ENCODE measurements around the gene SPINK7. TPM values are rescaled to one million over a fixed set of nuclear protein-coding genes. Genes with fewer than 3 reads are reported as not detected.

The SPINK7 gene
- total RNA-seq, 1 experiment from 2014 or later, result not detected

GRCh38 chr5:148290271-148291195 is 21.7 kb upstream of the SPINK7 start:
- TF ChIP-seq CTCF (IDR thresholded peaks at IDR 0.05; ENCODE audit: unreplicated experiment), result peak; percentile 61
- no peak for DNase-seq
- no peaks in the 10 kb centered on the region for H3K9me3 Mint-ChIP-seq (ENCODE audit: low read depth, unreplicated experiment)
- no TSS peak for BruUV-seq (replicated peaks)
- H3K27ac Mint-ChIP-seq (ENCODE audit: unreplicated experiment), result no peak overlapping the region
- CTCF ChIA-PET, result interaction anchor here (0.7 to 1.8 kb wide), 7 partner anchors 9 to 111 kb away, joined by 3 to 14 read pairs (median 4); partner anchors contain the start of gene SPINK13
- no peaks in the 10 kb centered on the region for H3K27me3 Mint-ChIP-seq (ENCODE audit: unreplicated experiment)
- H3K36me3 Mint-ChIP-seq (ENCODE audit: insufficient read depth, unreplicated experiment), result no peaks in the 10 kb centered on the region
- no peak overlapping the region for H3K4me3 Mint-ChIP-seq (ENCODE audit: low read depth, unreplicated experiment)
- intact Hi-C loops (cut with micrococcal nuclease; ENCODE audit: unreplicated experiment), result loop anchor here (1.0 to 5.0 kb wide), 4 partner anchors 63 to 442 kb away; no protein-coding TSS in a partner anchor
- peaks cover 11% of the 10 kb centered on the region for H3K4me1 Mint-ChIP-seq (ENCODE audit: low read depth, unreplicated experiment)

- intact Hi-C loops (cut with micrococcal nuclease; ENCODE audit: unreplicated experiment), result no loop called here
- Mint-ChIP-seq H3K9me3 (ENCODE audit: low read depth, unreplicated experiment) (no peaks in the 10 kb centered on the region), H3K27me3 (ENCODE audit: unreplicated experiment) (no peaks in the 10 kb centered on the region), H3K4me1 (ENCODE audit: low read depth, unreplicated experiment) (no peaks in the 10 kb centered on the region), H3K4me3 (ENCODE audit: low read depth, unreplicated experiment) (no peak overlapping the region), H3K36me3 (ENCODE audit: insufficient read depth, unreplicated experiment) (no peaks in the 10 kb centered on the region), H3K27ac (ENCODE audit: unreplicated experiment) (no peak overlapping the region)
- no TSS peak for BruUV-seq (replicated peaks)
- CTCF ChIA-PET, result interaction anchor here (0.6 to 1.5 kb wide), 2 partner anchors 16 to 1382 kb away, joined by 5 to 6 read pairs; no protein-coding TSS in a partner anchor
- TF ChIP-seq CTCF (IDR thresholded peaks at IDR 0.05; ENCODE audit: unreplicated experiment), result no peak
- no peak for DNase-seq
Observed at GRCh38 chr5:148297731-148298130, 14.5 kb upstream of the SPINK7 start.

- CTCF ChIA-PET, result interaction anchor here (0.8 kb wide), 1 partner anchor 8 kb away, joined by 5 read pairs; no protein-coding TSS in a partner anchor
- DNase-seq, result no peak
- Mint-ChIP-seq H3K9me3 (ENCODE audit: low read depth, unreplicated experiment) (peaks cover 12% of the 10 kb centered on the region), H3K27me3 (ENCODE audit: unreplicated experiment) (no peaks in the 10 kb centered on the region), H3K4me3 (ENCODE audit: low read depth, unreplicated experiment) (no peak overlapping the region), H3K4me1 (ENCODE audit: low read depth, unreplicated experiment) (no peaks in the 10 kb centered on the region), H3K36me3 (ENCODE audit: insufficient read depth, unreplicated experiment) (no peaks in the 10 kb centered on the region), H3K27ac (ENCODE audit: unreplicated experiment) (no peak overlapping the region)
- BruUV-seq (replicated peaks), result no TSS peak
- no peak for TF ChIP-seq CTCF (IDR thresholded peaks at IDR 0.05; ENCODE audit: unreplicated experiment)
- intact Hi-C loops (cut with micrococcal nuclease; ENCODE audit: unreplicated experiment), result loop anchor here (2.0 kb wide), 1 partner anchor 128 kb away; no protein-coding TSS in a partner anchor
Observed at GRCh38 chr5:148306446-148306845, 5.8 kb upstream of the SPINK7 start.

GRCh38 chr5:148309019-148309418 is 3.2 kb upstream of the SPINK7 start:
- Mint-ChIP-seq H3K9me3 (ENCODE audit: low read depth, unreplicated experiment) (peaks cover 12% of the 10 kb centered on the region), H3K27me3 (ENCODE audit: unreplicated experiment) (no peaks in the 10 kb centered on the region), H3K4me3 (ENCODE audit: low read depth, unreplicated experiment) (no peak overlapping the region), H3K36me3 (ENCODE audit: insufficient read depth, unreplicated experiment) (no peaks in the 10 kb centered on the region), H3K27ac (ENCODE audit: unreplicated experiment) (no peak overlapping the region), H3K4me1 (ENCODE audit: low read depth, unreplicated experiment) (peaks cover 6% of the 10 kb centered on the region)
- DNase-seq, result no peak
- CTCF ChIA-PET, result no interaction called here
- intact Hi-C loops (cut with micrococcal nuclease; ENCODE audit: unreplicated experiment), result no loop called here
- TF ChIP-seq CTCF (IDR thresholded peaks at IDR 0.05; ENCODE audit: unreplicated experiment), result no peak
- BruUV-seq (replicated peaks), result no TSS peak
